Measurements from ENCODE around the gene APLN. TPM values are rescaled to one million over a fixed set of nuclear protein-coding genes. Genes with fewer than 3 reads are reported as not detected.

APLN gene, protein sequence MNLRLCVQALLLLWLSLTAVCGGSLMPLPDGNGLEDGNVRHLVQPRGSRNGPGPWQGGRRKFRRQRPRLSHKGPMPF
- 1 to 10 TPM in 1 of 7 donors, under 1 TPM in 4, not detected in 2; 0.09 to 2.0 (median 0.39) TPM for total RNA-seq
- polyA plus RNA-seq = under 1 TPM; 0.18 to 0.33 (median 0.19) TPM
- long read RNA-seq, donor 1, partial matches to known transcripts = 0 of 4 reads
- long read RNA-seq, donor 1, other reads (novel, unspliced or antisense) = 0 of 4 reads
- long read RNA-seq, donor 2, partial matches to known transcripts = 0 of 2 reads
- long read RNA-seq, donor 2, other reads (novel, unspliced or antisense) = 0 of 2 reads

- Histone ChIP-seq H3K9me3 (no peaks in the 10 kb centered on the region), H3K36me3 (no peaks in the 10 kb centered on the region), H3K27ac (no peak within 1 kb of the TSS), H3K27me3 (replicated peaks in 1 of 7) (peaks cover 0 to 38% (median 16%) of the 10 kb centered on the region in 7 donors), H3K4me3 (peak within 1 kb of the TSS in 7 of 8 donors; percentile 32 to 70 (median 42)), H3K4me1 (peaks cover 0 to 26% (median 15%) of the 10 kb centered on the region in 6 donors)
- WGBS, 5 donors = 0 to 46% (median 20%) methylated on average over 14 to 66 of the region's 67 CpGs; no CpG with 5 or more reads in 1 of the 5 donors
- DNase-seq = no peak
- TF ChIP-seq POLR2A (IDR thresholded peaks at IDR 0.05) (no peak), POLR2AphosphoS5 (IDR thresholded peaks at IDR 0.05) (peak in 1 of 3 donors; percentile 20)
- TF ChIP-seq, protein P1, sequence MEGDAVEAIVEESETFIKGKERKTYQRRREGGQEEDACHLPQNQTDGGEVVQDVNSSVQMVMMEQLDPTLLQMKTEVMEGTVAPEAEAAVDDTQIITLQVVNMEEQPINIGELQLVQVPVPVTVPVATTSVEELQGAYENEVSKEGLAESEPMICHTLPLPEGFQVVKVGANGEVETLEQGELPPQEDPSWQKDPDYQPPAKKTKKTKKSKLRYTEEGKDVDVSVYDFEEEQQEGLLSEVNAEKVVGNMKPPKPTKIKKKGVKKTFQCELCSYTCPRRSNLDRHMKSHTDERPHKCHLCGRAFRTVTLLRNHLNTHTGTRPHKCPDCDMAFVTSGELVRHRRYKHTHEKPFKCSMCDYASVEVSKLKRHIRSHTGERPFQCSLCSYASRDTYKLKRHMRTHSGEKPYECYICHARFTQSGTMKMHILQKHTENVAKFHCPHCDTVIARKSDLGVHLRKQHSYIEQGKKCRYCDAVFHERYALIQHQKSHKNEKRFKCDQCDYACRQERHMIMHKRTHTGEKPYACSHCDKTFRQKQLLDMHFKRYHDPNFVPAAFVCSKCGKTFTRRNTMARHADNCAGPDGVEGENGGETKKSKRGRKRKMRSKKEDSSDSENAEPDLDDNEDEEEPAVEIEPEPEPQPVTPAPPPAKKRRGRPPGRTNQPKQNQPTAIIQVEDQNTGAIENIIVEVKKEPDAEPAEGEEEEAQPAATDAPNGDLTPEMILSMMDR (IDR thresholded peaks at IDR 0.05 in 8 of 11, conservative IDR thresholded peaks at IDR 0.05 in 3 of 11) = no peak
- intact Hi-C loops (cut with DNase I; ENCODE audit: low total_unique reads) = no loop called here
Measured at GRCh38 chrX:129654652-129655546, at the start of gene APLN. APLN (minus strand) TSS chrX:129654956; CDS start chrX:129654630, 326 bp downstream.

DNA sequence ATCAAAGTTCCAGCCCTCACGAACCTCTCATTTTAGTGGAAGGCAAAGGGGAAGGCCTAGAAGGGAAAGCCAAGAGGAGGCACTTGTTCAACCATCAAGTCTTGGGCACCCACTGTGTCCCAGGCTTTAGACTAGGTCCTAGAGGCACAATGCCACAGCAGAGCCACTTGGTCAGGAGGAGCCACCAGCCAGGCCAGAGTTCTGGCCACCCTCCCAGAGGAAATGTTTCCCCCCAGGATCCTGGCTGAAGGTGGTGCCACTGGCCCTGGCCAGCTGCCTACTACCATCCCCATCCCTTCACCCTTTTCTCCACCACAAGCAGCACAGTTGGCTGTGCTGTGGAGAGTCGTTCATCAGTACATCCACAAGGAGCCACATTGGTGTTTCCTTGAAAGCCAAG lies 49.7 kb upstream of the APLN start:
- DNase-seq = no peak
- peaks cover 0 to 7% (median 0%) of the 10 kb centered on the region in 8 donors for H3K9me3 ChIP-seq
- no peaks in the 10 kb centered on the region for H3K27me3 ChIP-seq (replicated peaks in 1 of 7)
- H3K4me3 ChIP-seq = no peak overlapping the region
- TF ChIP-seq, protein P1 (IDR thresholded peaks at IDR 0.05 in 8 of 11, conservative IDR thresholded peaks at IDR 0.05 in 3 of 11) = no peak
- TF ChIP-seq POLR2AphosphoS5 (IDR thresholded peaks at IDR 0.05) = no peak
- no peak for TF ChIP-seq POLR2A (IDR thresholded peaks at IDR 0.05)
- no peaks in the 10 kb centered on the region for H3K4me1 ChIP-seq
- 62 to 90% (median 70%) methylated on average over 1 to 2 of the region's 2 CpGs for WGBS, 5 donors
- intact Hi-C loops (cut with DNase I; ENCODE audit: low total_unique reads) = no loop called here
- H3K36me3 ChIP-seq = no peaks in the 10 kb centered on the region
- no peak overlapping the region for H3K27ac ChIP-seq

GRCh38 chrX:129701624-129702069 lies 46.9 kb upstream of the APLN start:
- no peak overlapping the region for H3K4me3 ChIP-seq
- no peaks in the 10 kb centered on the region for H3K27me3 ChIP-seq (replicated peaks in 1 of 7)
- intact Hi-C loops (cut with DNase I; ENCODE audit: low total_unique reads) = no loop called here
- no peaks in the 10 kb centered on the region for H3K9me3 ChIP-seq
- 75 to 93% (median 81%) methylated on average over 2 to 8 of the region's 8 CpGs for WGBS, 5 donors
- H3K4me1 ChIP-seq = no peaks in the 10 kb centered on the region
- H3K27ac ChIP-seq = no peak overlapping the region
- no peak for TF ChIP-seq POLR2AphosphoS5 (IDR thresholded peaks at IDR 0.05)
- TF ChIP-seq, protein P1 (IDR thresholded peaks at IDR 0.05 in 8 of 11, conservative IDR thresholded peaks at IDR 0.05 in 3 of 11) = no peak
- TF ChIP-seq POLR2A (IDR thresholded peaks at IDR 0.05) = no peak
- DNase-seq = no peak
- H3K36me3 ChIP-seq = no peaks in the 10 kb centered on the region

Data from spleen (tissue), 13 donors.